Kidney (tissue), 14 donors: ENCODE results near the gene MFRP. TPM values are rescaled to one million over a fixed set of nuclear protein-coding genes. Genes with fewer than 3 reads are reported as not detected.
A peak's percentile ranks its signal among the peaks of the same experiment; 100 is the strongest.

Source experiments
- DNase-seq, 5 donors: peaks; one replicate each; pipeline ENCODE4 v3.0.0-alpha.2; 2013 to 2020
- FAIRE-seq: peaks from 2 replicates; lab custom pipeline; 2012; peaks lifted over from hg19 to GRCh38; lab: Jason Lieb, UNC
- H3K27ac ChIP-seq, 2 donors: one replicate each; pipeline ENCODE4 v1.7.0; 2013; ENCODE audit warnings: low read depth in 2 of 2, low read length in 2 of 2, inconsistent platforms in 1 of 2
- H3K27me3 ChIP-seq: one replicate; pipeline ENCODE4 v1.7.1; 2013; ENCODE audit warnings: low read length, inconsistent platforms; ENCODE audit not compliant: control insufficient read depth, insufficient read depth
- H3K36me3 ChIP-seq, 3 donors: one replicate each; pipeline versions ENCODE4 v1.7.0 to v1.7.1; 2013; ENCODE audit warnings: low read length in 3 of 3, control low read depth in 1 of 3, inconsistent platforms in 1 of 3; ENCODE audit not compliant: insufficient read depth in 3 of 3, control insufficient read depth in 2 of 3
- H3K4me1 ChIP-seq, 3 donors: one replicate each; pipeline versions ENCODE4 v1.7.0 to v1.7.1; 2013; ENCODE audit warnings: low read length in 3 of 3, inconsistent platforms in 1 of 3, low read depth in 1 of 3; ENCODE audit not compliant: control insufficient read depth in 2 of 3, insufficient read depth in 2 of 3
- H3K4me3 ChIP-seq, 3 donors: one replicate each; pipeline versions ENCODE4 v1.7.0 to v1.8.1; 2013; ENCODE audit warnings: low read length in 3 of 3, control low read depth in 1 of 3, inconsistent platforms in 1 of 3
- H3K9ac ChIP-seq, 3 donors: one replicate each; pipeline versions ENCODE4 v1.7.0 to v1.7.1; 2013; ENCODE audit warnings: low read length in 3 of 3, control low read depth in 1 of 3, inconsistent platforms in 1 of 3
- H3K9me3 ChIP-seq, 3 donors: one replicate each; pipeline versions ENCODE4 v1.7.0 to v1.7.1; 2013; ENCODE audit warnings: low read length in 3 of 3, control low read depth in 1 of 3, inconsistent platforms in 1 of 3; ENCODE audit not compliant: control insufficient read depth in 2 of 3, insufficient read depth in 1 of 3
- CTCF ChIP-seq: IDR thresholded peaks from 3 replicates; pipeline ENCODE4 v1.5.1; 2012; ENCODE audit warnings: mild to moderate bottlenecking, moderate library complexity, borderline replicate concordance; ENCODE audit not compliant: insufficient read depth; ENCODE audit errors: extremely low read depth
- intact Hi-C: fragments of 100-400 bp; cut with DNase I; formaldehyde crosslinking; loops from one replicate; pipeline ENCODE4 v1.11.1; 2022
- polyA plus RNA-seq: library from polyadenylated mRNA; stranded (reverse); fragments of 350-450 nt; fragmentation: Illumina TruSeq; extraction: RNeasy Lipid Tissue Mini Kit (QIAGEN cat#74804); gene quantifications from one replicate; pipeline ENCODE4 v1.2.3, GENCODE V29; 2014; ENCODE audit warnings: low read depth, low replicate concordance; ENCODE audit not compliant: insufficient read depth
- total RNA-seq: library from RNA; stranded (reverse); fragmentation: NEBNext Ultra II Directional; extraction: Animal tissue kit (Norgen Biotek cat#: 25700); gene quantifications from one replicate; pipeline ENCODE4 v1.2.1, GENCODE V29; 2021
- donor health status: control.
- donor health status: control.
- donor health status: control.
- donor health status: control.
- donor health status: control.
- donor health status: DM: yes; HTN: yes; CAD: no.
- donor health status: Normal renal cell carcinoma (clear cell type).

Gene MFRP
- total and polyA plus RNA-seq, 2 donors from 2014 or later: not detected

GRCh38 chr11:119373921-119374631 lies 27.6 kb upstream of the MFRP start:
- DNase-seq: peak; percentile 82 to 91 (median 90)

GRCh38 chr11:119373059-119373920 lies 26.8 kb upstream of the MFRP start:
- Histone ChIP-seq H3K27ac (peak overlapping the region; percentile 32 to 81), H3K9ac (peak overlapping the region in 1 of 3 donors; percentile 78), H3K4me3 (peak overlapping the region in 2 of 3 donors; percentile 51 to 53), H3K27me3 (no peaks in the 10 kb centered on the region), H3K4me1 (peaks cover 0 to 60% (median 42%) of the 10 kb centered on the region in 3 donors), H3K36me3 (no peaks in the 10 kb centered on the region), H3K9me3 (no peaks in the 10 kb centered on the region)
- DNase-seq (peak in 1 of 5 donors; percentile 76), FAIRE-seq (no peak)
- TF ChIP-seq CTCF: no peak
- intact Hi-C loops: no loop called here

More at GRCh38 chr11:119373921-119374631, 27.6 kb upstream of the MFRP start:
- no peaks in the 10 kb centered on the region for H3K9me3 ChIP-seq
- peaks cover 0 to 53% (median 39%) of the 10 kb centered on the region in 3 donors for H3K4me1 ChIP-seq
- FAIRE-seq: no peak
- no peak overlapping the region for H3K9ac ChIP-seq
- H3K27ac ChIP-seq: peak overlapping the region in 1 of 2 donors; percentile 52
- intact Hi-C loops: no loop called here
- TF ChIP-seq CTCF: peak; percentile 87
- no peaks in the 10 kb centered on the region for H3K27me3 ChIP-seq
- no peaks in the 10 kb centered on the region for H3K36me3 ChIP-seq
- peak overlapping the region in 1 of 3 donors; percentile 13 for H3K4me3 ChIP-seq

DNA sequence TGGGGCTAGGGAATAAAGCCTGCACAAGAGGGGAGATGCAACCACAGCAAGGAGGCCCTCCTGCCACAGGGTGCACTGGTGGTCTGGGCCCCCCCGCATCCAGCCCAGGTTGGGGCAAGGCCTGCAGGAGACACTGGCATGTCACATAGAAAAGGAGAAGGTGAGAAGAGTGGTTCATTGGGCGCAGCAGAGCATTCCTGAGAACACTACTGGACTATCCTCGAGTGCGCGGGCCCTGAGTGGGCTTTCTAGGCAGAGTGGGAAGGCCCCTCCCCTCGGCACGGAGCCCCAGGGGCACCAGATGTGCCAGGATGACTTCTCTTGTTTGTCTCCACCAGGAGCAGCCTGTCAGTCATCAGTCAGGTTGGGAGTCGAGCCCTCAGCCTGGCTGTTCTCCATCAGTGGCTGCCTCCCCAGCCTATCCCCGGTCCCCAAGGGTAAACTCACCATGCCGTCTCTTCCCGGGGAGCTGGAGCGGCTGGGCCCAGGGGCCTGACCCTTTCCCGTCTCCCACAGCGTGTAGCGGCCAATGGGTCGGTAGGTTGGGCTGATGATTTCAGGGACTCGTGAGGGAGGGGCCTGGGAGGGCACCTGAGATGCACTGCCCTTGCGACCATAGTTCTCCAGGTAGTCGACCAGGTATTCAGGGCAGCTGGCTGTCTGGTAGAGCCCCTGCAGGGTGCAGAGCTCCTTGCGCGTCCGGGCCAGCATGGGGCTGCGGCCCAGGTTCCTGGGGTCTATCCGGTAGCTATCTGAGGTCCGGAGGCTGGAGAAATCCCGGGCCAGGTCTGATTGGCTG lies 26.0 kb upstream of the MFRP start:
- FAIRE-seq (no peak), DNase-seq (peak in 2 of 5 donors; percentile 60 to 64)
- Histone ChIP-seq H3K9me3 (no peaks in the 10 kb centered on the region), H3K27me3 (no peaks in the 10 kb centered on the region), H3K4me1 (peaks cover 5 to 64% (median 43%) of the 10 kb centered on the region in 3 donors), H3K9ac (peak overlapping the region in 1 of 3 donors; percentile 78), H3K27ac (peak overlapping the region; percentile 3 to 81), H3K36me3 (no peaks in the 10 kb centered on the region), H3K4me3 (peak overlapping the region in 2 of 3 donors; percentile 51 to 53)
- intact Hi-C loops: no loop called here
- TF ChIP-seq CTCF: no peak
